PFSK-1 (cell line): ENCODE data around the gene CLEC2B.

Experiments used
- POLR2AphosphoS5 ChIP-seq: IDR thresholded peaks from 2 replicates; pipeline ENCODE4 v1.6.1; 2012; ENCODE audit warnings: low read depth, mild to moderate bottlenecking, control low read depth, low read length, moderate library complexity
- REST ChIP-seq, 2 experiments: IDR thresholded peaks; 2 replicates each; pipeline versions ENCODE4 v1.6.1 to v1.8.0; 2011 to 2012; ENCODE audit warnings: low read depth in 2 of 2, low read length in 2 of 2, control low read depth in 1 of 2, inconsistent platforms in 1 of 2, mild to moderate bottlenecking in 1 of 2, moderate library complexity in 1 of 2; ENCODE audit not compliant: insufficient read depth in 1 of 2
- SIN3A ChIP-seq: IDR thresholded peaks from 2 replicates; pipeline ENCODE4 v1.6.1; 2012; ENCODE audit warnings: mild to moderate bottlenecking, low read length, moderate library complexity, borderline replicate concordance; ENCODE audit not compliant: insufficient read depth
- TAF1 ChIP-seq: IDR thresholded peaks from 2 replicates; pipeline ENCODE4 v1.6.1; 2012; ENCODE audit warnings: low read length, control low read depth, borderline replicate concordance; ENCODE audit not compliant: insufficient read depth

- TF ChIP-seq POLR2AphosphoS5 (no peak), TAF1 (no peak), SIN3A (no peak), REST (IDR thresholded peaks at IDR 0.05; ENCODE audit: insufficient read depth in 1 of 2, low read depth in 2 of 2, low read length in 2 of 2) (no peak)
These were observed 12.8 kb upstream of the CLEC2B start for GRCh38 chr12:9881988-9882387.
